Lower lobe of right lung (tissue), 2 donors: Measurements from ENCODE around the gene CERS4. TPM values are rescaled to one million over a fixed set of nuclear protein-coding genes. Genes with fewer than 3 reads are reported as not detected.
"Not testable (repeated sequence)": the region's sequence is repeated elsewhere in the genome, so short reads cannot be mapped to it uniquely, and the experiment has no call there.

ENCODE experiments used
- ATAC-seq, 2 donors: fragments of 200-7000 bp; cut with Tn5 transposase; one replicate each; pipeline ENCODE4 v1.9.1; 2020 to 2022; ENCODE audit warnings: mild to moderate bottlenecking in 2 of 2, moderate library complexity in 2 of 2
- DNase-seq: peaks from one replicate; pipeline ENCODE4 v3.0.0-alpha.2; 2020
- H3K27ac ChIP-seq: fragments of 200-600 bp; one replicate; pipeline ENCODE4 v1.8.0; 2022
- H3K27me3 ChIP-seq: fragments of 200-600 bp; one replicate; pipeline ENCODE4 v1.8.0; 2022; ENCODE audit warnings: low read depth
- H3K36me3 ChIP-seq: fragments of 200-600 bp; one replicate; pipeline ENCODE4 v1.8.0; 2022; ENCODE audit warnings: mild to moderate bottlenecking
- H3K4me1 ChIP-seq: fragments of 200-600 bp; one replicate; pipeline ENCODE4 v1.8.0; 2022
- H3K4me3 ChIP-seq: fragments of 200-600 bp; one replicate; pipeline ENCODE4 v1.8.0; 2022; ENCODE audit warnings: mild to moderate bottlenecking
- H3K9me3 ChIP-seq: fragments of 200-600 bp; one replicate; pipeline ENCODE4 v1.8.0; 2022
- intact Hi-C: fragments of 100-400 bp; cut with DNase I; formaldehyde crosslinking; loops from one replicate; pipeline ENCODE4 v1.11.0; 2022
- total RNA-seq: library from RNA; stranded (reverse); fragmentation: NEBNext Ultra II Directional; extraction: Animal tissue kit (Norgen Biotek cat#: 25700); gene quantifications from one replicate; pipeline ENCODE4 v1.2.1, GENCODE V29; 2021
- TF ChIP-seq, protein P1 (sequence below): fragments of 200-600 bp; IDR thresholded peaks from one replicate; pipeline ENCODE4 v1.8.0; 2022; ENCODE audit warnings: antibody characterized with exemption, mild to moderate bottlenecking
- donor health status: DM: no; HTN: yes; CAD: no; lungs with severe emphysema.

CERS4 gene
- total RNA-seq, 1 donor from 2014 or later = 60.6 TPM

GRCh38 chr19:8213827-8214672 is 4.9 kb downstream of the CERS4 start:
- Histone ChIP-seq H3K36me3 (no peaks in the 10 kb centered on the region), H3K4me3 (no peak overlapping the region), H3K9me3 (no peaks in the 10 kb centered on the region), H3K27ac (no peak overlapping the region), H3K4me1 (peaks cover 22% of the 10 kb centered on the region), H3K27me3 (no peaks in the 10 kb centered on the region)
- DNase-seq = no peak
- no peak for ATAC-seq
- intact Hi-C loops = no loop called here
- TF ChIP-seq, protein P1, sequence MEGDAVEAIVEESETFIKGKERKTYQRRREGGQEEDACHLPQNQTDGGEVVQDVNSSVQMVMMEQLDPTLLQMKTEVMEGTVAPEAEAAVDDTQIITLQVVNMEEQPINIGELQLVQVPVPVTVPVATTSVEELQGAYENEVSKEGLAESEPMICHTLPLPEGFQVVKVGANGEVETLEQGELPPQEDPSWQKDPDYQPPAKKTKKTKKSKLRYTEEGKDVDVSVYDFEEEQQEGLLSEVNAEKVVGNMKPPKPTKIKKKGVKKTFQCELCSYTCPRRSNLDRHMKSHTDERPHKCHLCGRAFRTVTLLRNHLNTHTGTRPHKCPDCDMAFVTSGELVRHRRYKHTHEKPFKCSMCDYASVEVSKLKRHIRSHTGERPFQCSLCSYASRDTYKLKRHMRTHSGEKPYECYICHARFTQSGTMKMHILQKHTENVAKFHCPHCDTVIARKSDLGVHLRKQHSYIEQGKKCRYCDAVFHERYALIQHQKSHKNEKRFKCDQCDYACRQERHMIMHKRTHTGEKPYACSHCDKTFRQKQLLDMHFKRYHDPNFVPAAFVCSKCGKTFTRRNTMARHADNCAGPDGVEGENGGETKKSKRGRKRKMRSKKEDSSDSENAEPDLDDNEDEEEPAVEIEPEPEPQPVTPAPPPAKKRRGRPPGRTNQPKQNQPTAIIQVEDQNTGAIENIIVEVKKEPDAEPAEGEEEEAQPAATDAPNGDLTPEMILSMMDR = no peak

GRCh38 chr19:8214802-8215201 is 5.6 kb downstream of the CERS4 start:
- Histone ChIP-seq H3K4me3 (no peak overlapping the region), H3K27me3 (no peaks in the 10 kb centered on the region), H3K9me3 (no peaks in the 10 kb centered on the region), H3K27ac (no peak overlapping the region), H3K4me1 (peaks cover 21% of the 10 kb centered on the region), H3K36me3 (no peaks in the 10 kb centered on the region)
- no peak for DNase-seq
- intact Hi-C loops = no loop called here
- TF ChIP-seq, protein P1 = no peak
- no peak for ATAC-seq

GRCh38 chr19:8215783-8216182 is 6.6 kb downstream of the CERS4 start:
- no peaks in the 10 kb centered on the region for H3K36me3 ChIP-seq
- H3K4me1 ChIP-seq = peaks cover 12% of the 10 kb centered on the region
- DNase-seq = no peak
- no peak overlapping the region for H3K4me3 ChIP-seq
- no peak for ATAC-seq
- H3K9me3 ChIP-seq = no peaks in the 10 kb centered on the region
- TF ChIP-seq, protein P1 = no peak
- H3K27ac ChIP-seq = no peak overlapping the region
- H3K27me3 ChIP-seq = no peaks in the 10 kb centered on the region
- intact Hi-C loops = no loop called here

- intact Hi-C loops = no loop called here
- Histone ChIP-seq H3K27me3 (no peaks in the 10 kb centered on the region), H3K36me3 (no peaks in the 10 kb centered on the region), H3K4me1 (peaks cover 6% of the 10 kb centered on the region), H3K9me3 (no peaks in the 10 kb centered on the region), H3K27ac (no peak overlapping the region), H3K4me3 (no peak overlapping the region)
- TF ChIP-seq, protein P1 = no peak
- ATAC-seq = no peak
- no peak for DNase-seq
Observed at GRCh38 chr19:8216357-8216756, 7.2 kb downstream of the CERS4 start.

DNA sequence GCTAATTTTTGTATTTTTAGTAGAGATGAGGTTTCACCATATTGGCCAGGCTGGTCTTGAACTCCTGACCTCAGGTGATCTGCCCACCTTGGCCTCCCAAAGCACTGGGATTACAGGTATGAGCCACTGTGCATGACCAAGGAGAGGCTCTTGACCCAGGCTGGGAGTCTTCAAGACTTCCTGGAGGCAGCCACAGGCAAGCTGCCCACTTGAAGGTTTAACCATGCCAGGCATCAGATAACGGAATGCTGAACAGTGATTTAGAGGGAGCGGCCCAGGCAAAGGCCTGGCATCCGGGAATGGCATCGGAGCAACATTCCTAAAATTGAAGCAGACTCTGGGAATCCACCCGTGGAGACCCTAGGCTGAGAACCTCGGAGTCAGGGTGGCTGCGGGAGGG is 9.0 kb downstream of the CERS4 start:
- ATAC-seq, H3K4me1 ChIP-seq, H3K27ac ChIP-seq, H3K27me3 ChIP-seq, H3K4me3 ChIP-seq, H3K36me3 ChIP-seq, intact Hi-C loops, H3K9me3 ChIP-seq, DNase-seq: not testable (repeated sequence)

GRCh38 chr19:8220481-8220880 is 11.3 kb downstream of the CERS4 start:
- no peak overlapping the region for H3K27ac ChIP-seq
- intact Hi-C loops = no loop called here
- H3K4me1 ChIP-seq = no peaks in the 10 kb centered on the region
- H3K27me3 ChIP-seq = no peaks in the 10 kb centered on the region
- DNase-seq (no peak), ATAC-seq (no peak)
- H3K36me3 ChIP-seq = no peaks in the 10 kb centered on the region
- TF ChIP-seq, protein P1 = no peak
- H3K9me3 ChIP-seq = no peaks in the 10 kb centered on the region
- no peak overlapping the region for H3K4me3 ChIP-seq
